Measurements from ENCODE around the gene DUSP9.

DNA sequence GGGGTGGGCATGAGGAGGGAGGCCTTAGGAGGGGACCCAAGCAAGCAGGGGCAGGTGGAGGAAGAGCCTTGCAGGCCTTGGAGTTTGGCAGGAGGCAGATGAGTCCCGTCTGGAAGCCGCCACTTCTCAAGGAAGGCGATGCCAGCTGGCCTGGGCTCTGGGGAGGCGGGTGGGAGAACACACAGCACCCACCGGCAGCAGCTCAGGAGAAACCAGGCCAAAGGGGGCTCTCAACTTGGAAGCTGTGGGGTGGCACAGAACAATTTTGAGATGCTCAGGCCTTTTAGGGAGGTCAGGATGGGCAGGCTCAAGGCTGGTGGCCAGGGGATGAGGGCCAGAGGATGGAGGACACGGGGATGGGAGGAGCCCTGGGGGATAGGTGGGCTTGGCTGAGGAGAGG lies 11.6 kb upstream of the DUSP9 start:
- TF ChIP-seq, protein P1, sequence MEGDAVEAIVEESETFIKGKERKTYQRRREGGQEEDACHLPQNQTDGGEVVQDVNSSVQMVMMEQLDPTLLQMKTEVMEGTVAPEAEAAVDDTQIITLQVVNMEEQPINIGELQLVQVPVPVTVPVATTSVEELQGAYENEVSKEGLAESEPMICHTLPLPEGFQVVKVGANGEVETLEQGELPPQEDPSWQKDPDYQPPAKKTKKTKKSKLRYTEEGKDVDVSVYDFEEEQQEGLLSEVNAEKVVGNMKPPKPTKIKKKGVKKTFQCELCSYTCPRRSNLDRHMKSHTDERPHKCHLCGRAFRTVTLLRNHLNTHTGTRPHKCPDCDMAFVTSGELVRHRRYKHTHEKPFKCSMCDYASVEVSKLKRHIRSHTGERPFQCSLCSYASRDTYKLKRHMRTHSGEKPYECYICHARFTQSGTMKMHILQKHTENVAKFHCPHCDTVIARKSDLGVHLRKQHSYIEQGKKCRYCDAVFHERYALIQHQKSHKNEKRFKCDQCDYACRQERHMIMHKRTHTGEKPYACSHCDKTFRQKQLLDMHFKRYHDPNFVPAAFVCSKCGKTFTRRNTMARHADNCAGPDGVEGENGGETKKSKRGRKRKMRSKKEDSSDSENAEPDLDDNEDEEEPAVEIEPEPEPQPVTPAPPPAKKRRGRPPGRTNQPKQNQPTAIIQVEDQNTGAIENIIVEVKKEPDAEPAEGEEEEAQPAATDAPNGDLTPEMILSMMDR (optimal IDR thresholded peaks at IDR 0.05 in 1 of 3, IDR thresholded peaks at IDR 0.05 in 1 of 3, conservative IDR thresholded peaks at IDR 0.05 in 1 of 3; ENCODE audit: extremely low read depth in 1 of 3, insufficient read depth in 2 of 3, low read length in 3 of 3), result no peak
- TF ChIP-seq EZH2 (IDR thresholded peaks at IDR 0.05; ENCODE audit: low read length), result no peak

Data from keratinocyte (primary cell).